ENCODE measurements around the gene COL16A1.

COL16A1 gene

GRCh38 chr1:31648641-31649357, 55.0 kb downstream of the COL16A1 start:
- H3K27me3 ChIP-seq (ENCODE audit: control insufficient read depth, insufficient read depth, low read length) = no peaks in the 10 kb centered on the region
- WGBS (ENCODE audit: insufficient coverage, insufficient read length) = no CpG with 5 or more reads among the region's 9 CpGs
- H3K9me3 ChIP-seq (ENCODE audit: control insufficient read depth, insufficient read depth, low read length) = no peaks in the 10 kb centered on the region
- H3K36me3 ChIP-seq (ENCODE audit: control insufficient read depth, insufficient read depth, low read length) = no peaks in the 10 kb centered on the region
- no peak for DNase-seq (ENCODE audit: low read depth, low spot score)
- H3K4me3 ChIP-seq (ENCODE audit: low read length) = no peak overlapping the region
- H3K4me1 ChIP-seq (ENCODE audit: control insufficient read depth, insufficient read depth, low read length) = no peaks in the 10 kb centered on the region
- H3K27ac ChIP-seq (ENCODE audit: low read length) = no peak overlapping the region

GRCh38 chr1:31648190-31648589, 55.6 kb downstream of the COL16A1 start:
- Histone ChIP-seq H3K4me3 (ENCODE audit: low read length) (no peak overlapping the region), H3K36me3 (ENCODE audit: control insufficient read depth, insufficient read depth, low read length) (no peaks in the 10 kb centered on the region), H3K27me3 (ENCODE audit: control insufficient read depth, insufficient read depth, low read length) (no peaks in the 10 kb centered on the region), H3K27ac (ENCODE audit: low read length) (no peak overlapping the region), H3K4me1 (ENCODE audit: control insufficient read depth, insufficient read depth, low read length) (no peaks in the 10 kb centered on the region; the same call in 1 of the 2 replicates), H3K9me3 (ENCODE audit: control insufficient read depth, insufficient read depth, low read length) (no peaks in the 10 kb centered on the region)
- no peak for DNase-seq (ENCODE audit: low read depth, low spot score)
- WGBS (ENCODE audit: insufficient coverage, insufficient read length) = no CpG with 5 or more reads among the region's 2 CpGs

- Histone ChIP-seq H3K4me3 (ENCODE audit: low read length) (no peak overlapping the region), H3K27ac (ENCODE audit: low read length) (no peak overlapping the region), H3K9me3 (ENCODE audit: control insufficient read depth, insufficient read depth, low read length) (no peaks in the 10 kb centered on the region), H3K27me3 (ENCODE audit: control insufficient read depth, insufficient read depth, low read length) (no peaks in the 10 kb centered on the region), H3K4me1 (ENCODE audit: control insufficient read depth, insufficient read depth, low read length) (no peaks in the 10 kb centered on the region; the same call in 1 of the 2 replicates), H3K36me3 (ENCODE audit: control insufficient read depth, insufficient read depth, low read length) (no peaks in the 10 kb centered on the region)
- no peak for DNase-seq (ENCODE audit: low read depth, low spot score)
- no CpG with 5 or more reads among the region's 2 CpGs for WGBS (ENCODE audit: insufficient coverage, insufficient read length)
These were observed 56.7 kb downstream of the COL16A1 start for GRCh38 chr1:31647106-31647505.

- Histone ChIP-seq H3K36me3 (ENCODE audit: control insufficient read depth, insufficient read depth, low read length) (no peaks in the 10 kb centered on the region), H3K4me3 (ENCODE audit: low read length) (no peak overlapping the region), H3K27me3 (ENCODE audit: control insufficient read depth, insufficient read depth, low read length) (no peaks in the 10 kb centered on the region), H3K27ac (ENCODE audit: low read length) (no peak overlapping the region), H3K4me1 (ENCODE audit: control insufficient read depth, insufficient read depth, low read length) (no peaks in the 10 kb centered on the region; the same call in 1 of the 2 replicates), H3K9me3 (ENCODE audit: control insufficient read depth, insufficient read depth, low read length) (no peaks in the 10 kb centered on the region)
- no peak for DNase-seq (ENCODE audit: low read depth, low spot score)
- WGBS (ENCODE audit: insufficient coverage, insufficient read length) = no CpG with 5 or more reads among the region's 4 CpGs
These were observed 57.4 kb downstream of the COL16A1 start for GRCh38 chr1:31646259-31646960.

GRCh38 chr1:31645274-31645568, 58.6 kb downstream of the COL16A1 start:
- WGBS (ENCODE audit: insufficient coverage, insufficient read length) = no CpG with 5 or more reads among the region's 11 CpGs

GRCh38 chr1:31644560-31645273, 59.1 kb downstream of the COL16A1 start, which contains the start of gene PEF1:
TSS of gene PEF1 (minus strand) at chr1:31644876. CDS start at chr1:31644864, 12 bp downstream.
- peak; percentile 92 for DNase-seq (ENCODE audit: low read depth, low spot score)
- WGBS (ENCODE audit: insufficient coverage, insufficient read length) = no CpG with 5 or more reads among the region's 56 CpGs
- Histone ChIP-seq H3K4me3 (ENCODE audit: low read length) (peak within 1 kb of the TSS; percentile 70), H3K9me3 (ENCODE audit: control insufficient read depth, insufficient read depth, low read length) (no peaks in the 10 kb centered on the region), H3K36me3 (ENCODE audit: control insufficient read depth, insufficient read depth, low read length) (no peaks in the 10 kb centered on the region), H3K4me1 (ENCODE audit: control insufficient read depth, insufficient read depth, low read length) (peaks cover 3% of the 10 kb centered on the region; the same call in 1 of the 2 replicates), H3K27me3 (ENCODE audit: control insufficient read depth, insufficient read depth, low read length) (no peaks in the 10 kb centered on the region), H3K27ac (ENCODE audit: low read length) (no peak within 1 kb of the TSS)

More at GRCh38 chr1:31645274-31645568, 58.6 kb downstream of the COL16A1 start:
- no peaks in the 10 kb centered on the region for H3K36me3 ChIP-seq (ENCODE audit: control insufficient read depth, insufficient read depth, low read length)
- H3K27me3 ChIP-seq (ENCODE audit: control insufficient read depth, insufficient read depth, low read length) = no peaks in the 10 kb centered on the region
- peaks cover 3% of the 10 kb centered on the region; the same call in 1 of the 2 replicates for H3K4me1 ChIP-seq (ENCODE audit: control insufficient read depth, insufficient read depth, low read length)
- H3K27ac ChIP-seq (ENCODE audit: low read length) = no peak overlapping the region
- DNase-seq (ENCODE audit: low read depth, low spot score) = no peak
- H3K4me3 ChIP-seq (ENCODE audit: low read length) = peak overlapping the region; percentile 70; the same call in 1 of the 2 replicates
- no peaks in the 10 kb centered on the region for H3K9me3 ChIP-seq (ENCODE audit: control insufficient read depth, insufficient read depth, low read length)

- no peak for DNase-seq (ENCODE audit: low read depth, low spot score)
- H3K4me3 ChIP-seq (ENCODE audit: low read length) = peak overlapping the region; percentile 70
- no peak overlapping the region for H3K27ac ChIP-seq (ENCODE audit: low read length)
- H3K27me3 ChIP-seq (ENCODE audit: control insufficient read depth, insufficient read depth, low read length) = no peaks in the 10 kb centered on the region
- no peaks in the 10 kb centered on the region for H3K36me3 ChIP-seq (ENCODE audit: control insufficient read depth, insufficient read depth, low read length)
- H3K4me1 ChIP-seq (ENCODE audit: control insufficient read depth, insufficient read depth, low read length) = peaks cover 3% of the 10 kb centered on the region; the same call in 1 of the 2 replicates
- WGBS (ENCODE audit: insufficient coverage, insufficient read length) = no CpG with 5 or more reads among the region's 18 CpGs
- H3K9me3 ChIP-seq (ENCODE audit: control insufficient read depth, insufficient read depth, low read length) = no peaks in the 10 kb centered on the region
These were observed 59.7 kb downstream of the COL16A1 start for GRCh38 chr1:31643976-31644559.

- DNase-seq (ENCODE audit: low read depth, low spot score) = no peak
- H3K9me3 ChIP-seq (ENCODE audit: control insufficient read depth, insufficient read depth, low read length) = no peaks in the 10 kb centered on the region
- WGBS (ENCODE audit: insufficient coverage, insufficient read length) = no CpG with 5 or more reads among the region's 3 CpGs
- no peak overlapping the region for H3K4me3 ChIP-seq (ENCODE audit: low read length)
- no peaks in the 10 kb centered on the region for H3K36me3 ChIP-seq (ENCODE audit: control insufficient read depth, insufficient read depth, low read length)
- no peaks in the 10 kb centered on the region for H3K27me3 ChIP-seq (ENCODE audit: control insufficient read depth, insufficient read depth, low read length)
- peaks cover 3% of the 10 kb centered on the region; the same call in 1 of the 2 replicates for H3K4me1 ChIP-seq (ENCODE audit: control insufficient read depth, insufficient read depth, low read length)
- no peak overlapping the region for H3K27ac ChIP-seq (ENCODE audit: low read length)
These were observed 60.9 kb downstream of the COL16A1 start for GRCh38 chr1:31642897-31643296.

GRCh38 chr1:31642366-31642765, 61.5 kb downstream of the COL16A1 start:
- Histone ChIP-seq H3K4me3 (ENCODE audit: low read length) (no peak overlapping the region), H3K4me1 (ENCODE audit: control insufficient read depth, insufficient read depth, low read length) (peaks cover 3% of the 10 kb centered on the region; the same call in 1 of the 2 replicates), H3K27ac (ENCODE audit: low read length) (no peak overlapping the region), H3K36me3 (ENCODE audit: control insufficient read depth, insufficient read depth, low read length) (no peaks in the 10 kb centered on the region), H3K27me3 (ENCODE audit: control insufficient read depth, insufficient read depth, low read length) (no peaks in the 10 kb centered on the region), H3K9me3 (ENCODE audit: control insufficient read depth, insufficient read depth, low read length) (no peaks in the 10 kb centered on the region)
- no CpG with 5 or more reads among the region's 4 CpGs for WGBS (ENCODE audit: insufficient coverage, insufficient read length)
- DNase-seq (ENCODE audit: low read depth, low spot score) = no peak

GRCh38 chr1:31640964-31641363, 62.9 kb downstream of the COL16A1 start:
- no peaks in the 10 kb centered on the region for H3K36me3 ChIP-seq (ENCODE audit: control insufficient read depth, insufficient read depth, low read length)
- no peaks in the 10 kb centered on the region for H3K27me3 ChIP-seq (ENCODE audit: control insufficient read depth, insufficient read depth, low read length)
- no peak for DNase-seq (ENCODE audit: low read depth, low spot score)
- WGBS (ENCODE audit: insufficient coverage, insufficient read length) = no CpG with 5 or more reads among the region's 4 CpGs
- peaks cover 3% of the 10 kb centered on the region; the same call in 1 of the 2 replicates for H3K4me1 ChIP-seq (ENCODE audit: control insufficient read depth, insufficient read depth, low read length)
- no peak overlapping the region for H3K4me3 ChIP-seq (ENCODE audit: low read length)
- no peaks in the 10 kb centered on the region for H3K9me3 ChIP-seq (ENCODE audit: control insufficient read depth, insufficient read depth, low read length)
- no peak overlapping the region for H3K27ac ChIP-seq (ENCODE audit: low read length)

Measured in iPS DF 6.9 (cell line).